CD14-positive monocyte (primary cell): ENCODE measurements around the gene CNTN4. TPM values are rescaled to one million over a fixed set of nuclear protein-coding genes. Genes with fewer than 3 reads are reported as not detected.

Experiments used
- DNase-seq, 3 donors: peaks; one replicate each; pipeline ENCODE4 v3.0.0-alpha.2; 2011 to 2022
- H2AFZ ChIP-seq: 2 replicates; pipeline ENCODE4 v1.6.0; 2012; ENCODE audit warnings: mild to moderate bottlenecking, low read depth, low read length, inconsistent platforms; ENCODE audit not compliant: insufficient read depth, poor library complexity, severe bottlenecking
- H3K27ac ChIP-seq, 2 donors: 1 replicate in 1 of 2; 2 replicates in 1 of 2; pipeline ENCODE4 v1.5.1; 2012 to 2013; ENCODE audit warnings: low read length in 2 of 2, control low read depth in 1 of 2, inconsistent platforms in 1 of 2, low read depth in 1 of 2, mild to moderate bottlenecking in 1 of 2
- H3K27me3 ChIP-seq, 2 donors: one replicate each; pipeline versions ENCODE4 v1.6.0 to v1.6.1; 2011 to 2013; ENCODE audit warnings: low read length in 2 of 2; ENCODE audit not compliant: control insufficient read depth in 2 of 2, insufficient read depth in 2 of 2
- H3K36me3 ChIP-seq, 2 donors: replicated peaks in 1 of 2; 1 replicate in 1 of 2; 2 replicates in 1 of 2; pipeline versions ENCODE4 v1.5.1 to v1.6.1; 2012 to 2013; ENCODE audit warnings: low read length in 2 of 2, control low read depth in 1 of 2, inconsistent platforms in 1 of 2, mild to moderate bottlenecking in 1 of 2; ENCODE audit not compliant: insufficient read depth in 2 of 2, control insufficient read depth in 1 of 2
- H3K4me1 ChIP-seq, 2 donors: 1 replicate in 1 of 2; 2 replicates in 1 of 2; pipeline versions ENCODE4 v1.5.1 to v1.6.1; 2012 to 2013; ENCODE audit warnings: low read length in 2 of 2, control low read depth in 1 of 2, inconsistent platforms in 1 of 2, mild to moderate bottlenecking in 1 of 2, moderate library complexity in 1 of 2; ENCODE audit not compliant: insufficient read depth in 2 of 2, control insufficient read depth in 1 of 2
- H3K4me2 ChIP-seq: replicated peaks from 2 replicates; pipeline ENCODE3; 2012; ENCODE audit warnings: low read length, moderate library complexity, mild to moderate bottlenecking; ENCODE audit not compliant: poor library complexity, severe bottlenecking; ENCODE audit errors: extremely low read depth
- H3K4me3 ChIP-seq, 3 experiments: fragments of 200-600 bp in 1 of 3; sonication (generic) in 1 of 3; replicated peaks in 1 of 3; 1 replicate in 2 of 3; 2 replicates in 1 of 3; pipeline ENCODE4 v1.5.1; 2011 to 2013; ENCODE audit warnings: low read length in 3 of 3, mild to moderate bottlenecking in 3 of 3, control low read depth in 2 of 3, low read depth in 2 of 3, inconsistent platforms in 1 of 3, moderate library complexity in 1 of 3
- H3K79me2 ChIP-seq: 2 replicates; pipeline ENCODE4 v1.6.0; 2012; ENCODE audit warnings: mild to moderate bottlenecking, control low read depth, inconsistent platforms, low read length, moderate library complexity; ENCODE audit not compliant: insufficient read depth
- H3K9ac ChIP-seq: 2 replicates; pipeline ENCODE4 v1.6.0; 2017; ENCODE audit warnings: low read length, mild to moderate bottlenecking; ENCODE audit not compliant: insufficient read depth, poor library complexity, severe bottlenecking
- H3K9me3 ChIP-seq, 2 donors: replicated peaks in 1 of 2; 1 replicate in 1 of 2; 2 replicates in 1 of 2; pipeline versions ENCODE4 v1.5.1 to v1.6.1; 2012 to 2013; ENCODE audit warnings: low read length in 2 of 2, control low read depth in 1 of 2; ENCODE audit not compliant: control insufficient read depth in 1 of 2, insufficient read depth in 1 of 2
- H4K20me1 ChIP-seq: 2 replicates; pipeline ENCODE4 v1.6.0; 2012; ENCODE audit warnings: mild to moderate bottlenecking, low read length, control low read depth, moderate library complexity; ENCODE audit not compliant: insufficient read depth
- H3K27ac Mint-ChIP-seq, 7 donors: one replicate each; pipeline ENCODE4 v1.8.0; 2020; ENCODE audit warnings: mild to moderate bottlenecking in 7 of 7, mixed read lengths in 7 of 7, moderate library complexity in 6 of 7, inconsistent platforms in 2 of 7
- H3K27me3 Mint-ChIP-seq, 3 donors: one replicate each; pipeline ENCODE4 v1.8.0; 2021 to 2022; ENCODE audit warnings: low read depth in 3 of 3, mild to moderate bottlenecking in 3 of 3, mixed read lengths in 3 of 3, moderate library complexity in 3 of 3, inconsistent platforms in 1 of 3
- H3K36me3 Mint-ChIP-seq, 2 donors: one replicate each; pipeline ENCODE4 v1.8.0; 2020; ENCODE audit warnings: mixed read lengths in 2 of 2, inconsistent platforms in 1 of 2, mild to moderate bottlenecking in 1 of 2
- H3K4me1 Mint-ChIP-seq: one replicate; pipeline ENCODE4 v1.8.0; 2020; ENCODE audit warnings: mild to moderate bottlenecking, mixed read lengths
- H3K4me3 Mint-ChIP-seq, 2 donors: one replicate each; pipeline ENCODE4 v1.8.0; 2020; ENCODE audit warnings: mild to moderate bottlenecking in 2 of 2, mixed read lengths in 2 of 2, moderate library complexity in 1 of 2
- H3K9me3 Mint-ChIP-seq, 7 donors: one replicate each; pipeline ENCODE4 v1.8.0; 2020 to 2022; ENCODE audit warnings: mixed read lengths in 7 of 7, mild to moderate bottlenecking in 6 of 7, moderate library complexity in 6 of 7, inconsistent platforms in 2 of 7
- WGBS: methylation state at CpG from one replicate; pipeline ENCODE4 v1.1.5; 2013; ENCODE audit warnings: missing lambda C conversion rate; ENCODE audit not compliant: insufficient coverage; 5-methylcytosine and 5-hydroxymethylcytosine counted together
- intact Hi-C, 2 donors: fragments of 100-400 bp; cut with micrococcal nuclease; formaldehyde crosslinking; loops; one replicate each; pipeline versions ENCODE4 v1.15.0 to v1.15.1; 2023
- polyA plus RNA-seq, 3 donors: library from polyadenylated mRNA; depleted of rRNA in 1 of 3; unstranded in 2 of 3; stranded (reverse) in 1 of 3; fragments of 300-500 nt in 2 of 3; fragments of >200 nt in 1 of 3; fragmentation: Illumina TruSeq in 2 of 3; gene quantifications; 1 replicate in 2 of 3; 2 replicates in 1 of 3; pipeline ENCODE4 v1.2.3, GENCODE V29; 2012 to 2021
- TF ChIP-seq, protein P1 (sequence below): fragments of 200-600 bp; IDR thresholded peaks from one replicate; pipeline ENCODE4 v1.8.0; 2022; ENCODE audit warnings: antibody characterized with exemption, mild to moderate bottlenecking

The CNTN4 gene
- polyA plus RNA-seq, 3 donors, result not detected

DNA sequence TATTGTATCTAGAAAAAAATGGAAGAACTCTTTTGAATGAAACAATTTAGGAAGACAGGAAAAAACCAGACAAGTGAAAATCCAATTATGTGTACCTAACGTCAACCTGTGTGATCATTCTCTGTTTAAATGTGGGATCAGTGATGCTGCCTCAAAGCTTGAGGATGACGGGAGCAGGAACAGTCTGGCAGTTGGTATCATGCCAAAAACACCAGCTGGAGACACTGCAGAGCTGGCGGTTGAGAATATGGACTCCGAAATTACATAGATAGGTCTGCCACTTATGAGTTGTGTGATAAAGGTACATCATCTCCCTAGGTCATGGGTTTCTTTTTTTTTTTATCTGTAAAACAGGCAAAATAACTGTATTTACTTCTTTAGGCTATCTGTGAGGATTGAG, 480.5 kb downstream of the CNTN4 start:
- Histone ChIP-seq H4K20me1 (no peaks in the 10 kb centered on the region), H2AFZ (no peak overlapping the region), H3K4me2 (no peak overlapping the region), H3K4me3 (no peak overlapping the region), H3K27me3 (no peaks in the 10 kb centered on the region), H3K36me3 (no peaks in the 10 kb centered on the region), H3K79me2 (no peaks in the 10 kb centered on the region), H3K9ac (no peak overlapping the region), H3K4me1 (no peaks in the 10 kb centered on the region), H3K27ac (no peak overlapping the region), H3K9me3 (no peaks in the 10 kb centered on the region)
- no peak for DNase-seq
- no peaks in the 10 kb centered on the region for H3K27me3 Mint-ChIP-seq
- TF ChIP-seq, protein P1, sequence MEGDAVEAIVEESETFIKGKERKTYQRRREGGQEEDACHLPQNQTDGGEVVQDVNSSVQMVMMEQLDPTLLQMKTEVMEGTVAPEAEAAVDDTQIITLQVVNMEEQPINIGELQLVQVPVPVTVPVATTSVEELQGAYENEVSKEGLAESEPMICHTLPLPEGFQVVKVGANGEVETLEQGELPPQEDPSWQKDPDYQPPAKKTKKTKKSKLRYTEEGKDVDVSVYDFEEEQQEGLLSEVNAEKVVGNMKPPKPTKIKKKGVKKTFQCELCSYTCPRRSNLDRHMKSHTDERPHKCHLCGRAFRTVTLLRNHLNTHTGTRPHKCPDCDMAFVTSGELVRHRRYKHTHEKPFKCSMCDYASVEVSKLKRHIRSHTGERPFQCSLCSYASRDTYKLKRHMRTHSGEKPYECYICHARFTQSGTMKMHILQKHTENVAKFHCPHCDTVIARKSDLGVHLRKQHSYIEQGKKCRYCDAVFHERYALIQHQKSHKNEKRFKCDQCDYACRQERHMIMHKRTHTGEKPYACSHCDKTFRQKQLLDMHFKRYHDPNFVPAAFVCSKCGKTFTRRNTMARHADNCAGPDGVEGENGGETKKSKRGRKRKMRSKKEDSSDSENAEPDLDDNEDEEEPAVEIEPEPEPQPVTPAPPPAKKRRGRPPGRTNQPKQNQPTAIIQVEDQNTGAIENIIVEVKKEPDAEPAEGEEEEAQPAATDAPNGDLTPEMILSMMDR, result no peak
- no peak overlapping the region for H3K27ac Mint-ChIP-seq
- no peak overlapping the region for H3K4me3 Mint-ChIP-seq
- WGBS, result 93% methylated on average over 2 of the region's 4 CpGs
- no peaks in the 10 kb centered on the region for H3K4me1 Mint-ChIP-seq
- intact Hi-C loops, result no loop called here
- peaks cover 0 to 13% (median 0%) of the 10 kb centered on the region in 7 donors for H3K9me3 Mint-ChIP-seq
- no peaks in the 10 kb centered on the region for H3K36me3 Mint-ChIP-seq

DNA sequence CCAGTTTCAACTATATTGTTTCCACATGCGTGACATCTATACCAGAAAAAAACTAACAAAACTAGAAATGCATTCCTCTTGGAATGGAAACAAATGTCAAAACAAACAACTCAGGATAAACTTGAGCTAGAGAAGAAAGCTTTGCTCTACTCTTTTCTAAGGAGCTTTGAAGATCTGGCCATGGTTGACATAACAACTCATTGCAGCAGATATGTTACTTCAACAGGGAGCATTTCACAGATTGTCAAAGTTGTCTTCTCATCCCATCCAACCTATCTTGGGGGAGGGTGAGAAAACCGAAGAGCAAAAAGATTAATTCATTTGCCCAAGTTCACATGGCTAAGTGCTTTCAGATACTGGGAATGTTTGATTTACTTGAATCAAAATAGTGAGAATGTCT, 484.4 kb downstream of the CNTN4 start:
- TF ChIP-seq, protein P1, result no peak

More for the DNA sequence above, 484.4 kb downstream of the CNTN4 start:
- Histone ChIP-seq H3K79me2 (no peaks in the 10 kb centered on the region), H4K20me1 (no peaks in the 10 kb centered on the region), H3K27ac (no peak overlapping the region), H3K9me3 (peaks cover 0 to 6% of the 10 kb centered on the region in 2 donors), H3K4me2 (no peak overlapping the region), H3K36me3 (no peaks in the 10 kb centered on the region), H3K4me3 (no peak overlapping the region), H3K4me1 (no peaks in the 10 kb centered on the region), H3K27me3 (no peaks in the 10 kb centered on the region), H2AFZ (no peak overlapping the region), H3K9ac (no peak overlapping the region)
- Mint-ChIP-seq H3K27ac (no peak overlapping the region), H3K36me3 (no peaks in the 10 kb centered on the region), H3K4me1 (no peaks in the 10 kb centered on the region), H3K4me3 (no peak overlapping the region), H3K27me3 (peaks cover 0 to 2% (median 0%) of the 10 kb centered on the region in 3 donors), H3K9me3 (peaks cover 0 to 13% (median 8%) of the 10 kb centered on the region in 7 donors)
- intact Hi-C loops, result no loop called here
- DNase-seq, result no peak
- 63% methylated on average over 1 of the region's 2 CpGs for WGBS
